Ectodermal cell (in vitro differentiated cells): ENCODE results near the gene PC.

ENCODE experiments used
- H3K27ac ChIP-seq: 2 replicates; pipeline ENCODE4 v1.7.0; 2013; ENCODE audit warnings: mild to moderate bottlenecking, low read depth, low read length; ENCODE audit not compliant: insufficient read depth, poor library complexity, severe bottlenecking
- H3K27me3 ChIP-seq: 2 replicates; pipeline ENCODE4 v1.7.0; 2013; ENCODE audit warnings: mild to moderate bottlenecking, low read length; ENCODE audit not compliant: insufficient read depth, control insufficient read depth, poor library complexity, severe bottlenecking
- H3K36me3 ChIP-seq: one replicate; pipeline ENCODE4 v1.7.0; 2013; ENCODE audit warnings: low read length; ENCODE audit not compliant: control insufficient read depth, insufficient read depth
- H3K4me1 ChIP-seq: one replicate; pipeline ENCODE4 v1.7.0; 2013; ENCODE audit warnings: low read length; ENCODE audit not compliant: control insufficient read depth, insufficient read depth
- H3K4me3 ChIP-seq: 2 replicates; pipeline ENCODE4 v1.7.0; 2013; ENCODE audit warnings: low read depth, low read length, control low read depth; ENCODE audit not compliant: insufficient read depth
- H3K9me3 ChIP-seq: 2 replicates; pipeline ENCODE4 v1.7.0; 2013; ENCODE audit warnings: mild to moderate bottlenecking, low read length, moderate library complexity; ENCODE audit not compliant: control insufficient read depth
- WGBS, 2 experiments: methylation state at CpG; one replicate each; pipeline ENCODE4 v1.1.7; 2013; ENCODE audit warnings: missing lambda C conversion rate in 2 of 2; 5-methylcytosine and 5-hydroxymethylcytosine counted together

PC gene

GRCh38 chr11:66856496-66857233 is 101.5 kb downstream of the PC start, which contains the start of gene LRFN4:
Gene LRFN4 (plus strand): TSS chr11:66857064. CDS start chr11:66857745, 681 bp downstream.
- no peaks in the 10 kb centered on the region for H3K36me3 ChIP-seq
- 0% methylated on average over 103 of the region's 103 CpGs for WGBS, 2 experiments
- H3K27ac ChIP-seq = peak within 1 kb of the TSS; percentile 41
- H3K4me3 ChIP-seq = peak within 1 kb of the TSS; percentile 66
- no peaks in the 10 kb centered on the region for H3K27me3 ChIP-seq
- H3K9me3 ChIP-seq = no peaks in the 10 kb centered on the region
- peaks cover 7% of the 10 kb centered on the region for H3K4me1 ChIP-seq

GRCh38 chr11:66855574-66856495 is 102.3 kb downstream of the PC start:
- H3K4me3 ChIP-seq = peak overlapping the region; percentile 66
- no peaks in the 10 kb centered on the region for H3K9me3 ChIP-seq
- peak overlapping the region; percentile 41 for H3K27ac ChIP-seq
- peaks cover 7% of the 10 kb centered on the region for H3K4me1 ChIP-seq
- no peaks in the 10 kb centered on the region for H3K27me3 ChIP-seq
- 6 to 7% methylated on average over 51 of the region's 51 CpGs for WGBS, 2 experiments
- no peaks in the 10 kb centered on the region for H3K36me3 ChIP-seq

GRCh38 chr11:66854729-66855211 is 103.4 kb downstream of the PC start:
- WGBS, 2 experiments = 94 to 95% methylated on average over 15 of the region's 15 CpGs
- Histone ChIP-seq H3K4me1 (peaks cover 7% of the 10 kb centered on the region), H3K27ac (no peak overlapping the region), H3K4me3 (no peak overlapping the region), H3K9me3 (no peaks in the 10 kb centered on the region), H3K27me3 (no peaks in the 10 kb centered on the region), H3K36me3 (no peaks in the 10 kb centered on the region)

DNA sequence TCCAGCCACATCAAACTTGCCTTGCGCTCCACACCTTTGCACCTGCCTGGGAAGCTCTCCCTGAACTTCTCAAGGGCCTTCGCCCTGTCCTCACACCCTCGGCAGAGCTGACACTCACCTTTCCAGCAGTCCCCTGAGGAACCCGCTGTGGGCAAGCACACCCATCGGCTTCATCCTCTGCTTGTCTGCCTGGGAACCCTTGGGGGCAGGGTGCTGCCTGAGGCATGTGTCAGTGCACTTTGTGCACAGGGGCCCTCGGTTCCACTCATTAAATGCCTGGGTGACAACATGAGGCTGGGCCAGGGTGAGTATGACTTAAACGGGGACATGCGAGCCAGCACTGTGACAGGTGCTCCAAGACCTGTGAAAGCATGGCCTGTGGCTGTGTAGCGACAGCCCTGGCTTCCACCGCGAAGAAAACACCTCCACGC is 103.9 kb downstream of the PC start:
- Histone ChIP-seq H3K27ac (no peak overlapping the region), H3K9me3 (no peaks in the 10 kb centered on the region), H3K4me3 (no peak overlapping the region), H3K4me1 (peaks cover 7% of the 10 kb centered on the region), H3K36me3 (no peaks in the 10 kb centered on the region), H3K27me3 (no peaks in the 10 kb centered on the region)
- WGBS, 2 experiments = 94% methylated on average over 12 of the region's 12 CpGs

- 91% methylated on average over 26 of the region's 26 CpGs for WGBS, 2 experiments
- H3K4me3 ChIP-seq = no peak overlapping the region
Observed at GRCh38 chr11:66853242-66854229, 104.6 kb downstream of the PC start.

GRCh38 chr11:66852466-66853241 is 105.5 kb downstream of the PC start:
- Histone ChIP-seq H3K27me3 (no peaks in the 10 kb centered on the region), H3K27ac (no peak overlapping the region), H3K9me3 (no peaks in the 10 kb centered on the region), H3K4me3 (no peak overlapping the region), H3K36me3 (peaks cover 4% of the 10 kb centered on the region), H3K4me1 (peaks cover 7% of the 10 kb centered on the region)
- WGBS, 2 experiments = 92% methylated on average over 26 of the region's 26 CpGs

More at GRCh38 chr11:66853242-66854229, 104.6 kb downstream of the PC start:
- Histone ChIP-seq H3K4me1 (peaks cover 7% of the 10 kb centered on the region), H3K9me3 (no peaks in the 10 kb centered on the region), H3K36me3 (no peaks in the 10 kb centered on the region), H3K27ac (no peak overlapping the region), H3K27me3 (no peaks in the 10 kb centered on the region)

DNA sequence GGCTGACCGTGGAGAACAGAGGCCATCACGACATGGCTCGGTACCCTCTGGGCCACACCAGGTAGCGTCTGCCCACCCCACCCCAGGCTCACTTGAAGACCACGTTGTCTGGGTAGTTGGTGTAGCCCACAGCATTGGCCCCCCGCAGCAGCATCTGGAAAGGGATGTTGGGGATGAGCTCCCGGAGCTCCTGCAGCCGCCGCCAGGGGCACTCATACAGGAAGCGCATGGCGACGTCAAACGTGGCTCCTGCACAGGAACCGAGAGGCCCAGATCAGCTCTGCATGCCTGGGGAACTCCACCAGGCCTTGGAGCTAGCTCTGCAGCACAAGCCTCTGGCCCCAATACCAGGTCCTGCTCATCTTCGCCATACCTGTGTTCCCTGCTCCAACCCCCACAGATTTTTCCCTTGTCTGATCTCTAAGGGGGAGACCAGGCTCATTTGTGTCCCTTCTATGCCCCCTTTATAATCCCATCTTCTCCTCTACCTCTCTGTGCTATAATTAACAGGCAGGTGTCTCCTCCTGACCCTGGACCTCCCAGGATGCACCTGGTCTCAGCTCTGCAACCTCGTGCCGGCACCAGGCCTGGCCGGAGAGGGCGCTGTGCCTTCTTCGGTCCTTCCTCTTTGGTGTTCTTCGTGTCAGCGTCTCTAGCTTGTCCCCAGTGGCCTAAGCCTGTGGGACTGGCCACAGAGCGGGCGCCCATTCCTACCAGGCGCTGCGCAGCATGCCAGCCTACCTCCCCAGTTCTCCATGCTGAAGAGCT is 106.3 kb downstream of the PC start:
- H3K27me3 ChIP-seq = no peaks in the 10 kb centered on the region
- peaks cover 7% of the 10 kb centered on the region for H3K4me1 ChIP-seq
- no peaks in the 10 kb centered on the region for H3K9me3 ChIP-seq
- H3K36me3 ChIP-seq = peaks cover 7% of the 10 kb centered on the region
- H3K27ac ChIP-seq = no peak overlapping the region
- H3K4me3 ChIP-seq = no peak overlapping the region
- WGBS, 2 experiments = 83 to 84% methylated on average over 26 of the region's 26 CpGs

DNA sequence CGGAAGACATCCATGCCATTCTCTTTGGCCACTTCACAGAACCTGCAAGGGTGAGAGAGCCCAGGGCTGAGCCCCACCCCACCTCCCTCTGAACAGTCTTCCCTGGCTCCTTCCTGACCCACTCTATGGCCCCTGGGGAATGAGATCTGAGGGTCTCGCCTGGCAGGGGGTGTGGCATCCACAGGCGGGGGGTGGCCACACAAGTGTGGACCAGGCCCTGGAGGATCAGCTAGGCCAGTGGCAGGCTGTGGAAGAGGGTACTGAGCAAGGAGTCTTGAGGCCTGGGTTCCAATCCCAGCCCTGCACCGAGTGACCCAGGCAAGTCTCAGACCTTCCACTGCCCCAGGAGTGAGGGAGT is 107.0 kb downstream of the PC start:
- H3K27ac ChIP-seq = no peak overlapping the region
- peaks cover 12% of the 10 kb centered on the region for H3K36me3 ChIP-seq
- no peaks in the 10 kb centered on the region for H3K27me3 ChIP-seq
- no peak overlapping the region for H3K4me3 ChIP-seq
- H3K9me3 ChIP-seq = no peaks in the 10 kb centered on the region
- peaks cover 7% of the 10 kb centered on the region for H3K4me1 ChIP-seq
- WGBS, 2 experiments = 87% methylated on average over 4 of the region's 4 CpGs
